ENCODE results near the gene DHRSX. TPM values are rescaled to one million over a fixed set of nuclear protein-coding genes. Genes with fewer than 3 reads are reported as not detected.

DHRSX gene
- total and polyA plus RNA-seq, 2 of the 8 experiments (the other 6 are each of a cell fraction or from before 2014, with no cell fraction given) = 35.1 to 43.4 TPM

GRCh38 chrX:2224597-2225235 lies 276.1 kb downstream of the DHRSX start (continued):
- TF ChIP-seq NRF1 (IDR thresholded peaks at IDR 0.05; ENCODE audit: low read depth, low read length) (no peak), KDM4A (IDR thresholded peaks at IDR 0.05; ENCODE audit: low read depth, low read length, severe bottlenecking) (no peak)
